ENCODE results near the gene GPR32. TPM values are rescaled to one million over a fixed set of nuclear protein-coding genes. Genes with fewer than 3 reads are reported as not detected.

The GPR32 gene
- total RNA-seq, 4 donors from 2014 or later = not detected

GRCh38 chr19:50795664-50796073, 25.4 kb downstream of the GPR32 start:
- TF ChIP-seq CTCF (IDR thresholded peaks at IDR 0.05) = no peak
- ATAC-seq (ENCODE audit: low FRiP score) (no peak), DNase-seq (ENCODE audit: low spot score) (no peak)

GRCh38 chr19:50796128-50796633, 25.9 kb downstream of the GPR32 start:
- DNase-seq (ENCODE audit: low spot score) = no peak
- TF ChIP-seq CTCF (IDR thresholded peaks at IDR 0.05) = no peak
- no peak for ATAC-seq (ENCODE audit: low FRiP score)

GRCh38 chr19:50796634-50797428, 26.6 kb downstream of the GPR32 start:
- ATAC-seq (ENCODE audit: low FRiP score) (no peak), DNase-seq (ENCODE audit: low spot score) (no peak)
- no peak for TF ChIP-seq CTCF (IDR thresholded peaks at IDR 0.05)

- ATAC-seq (ENCODE audit: low FRiP score) (no peak), DNase-seq (ENCODE audit: low spot score) (no peak)
- no peak for TF ChIP-seq CTCF (IDR thresholded peaks at IDR 0.05)
These were observed 27.1 kb downstream of the GPR32 start for GRCh38 chr19:50797429-50797780.

GRCh38 chr19:50797781-50798658, 27.8 kb downstream of the GPR32 start:
- DNase-seq (ENCODE audit: low spot score) (no peak), ATAC-seq (ENCODE audit: low FRiP score) (no peak)
- TF ChIP-seq CTCF (IDR thresholded peaks at IDR 0.05) = no peak

- ATAC-seq (ENCODE audit: low FRiP score) = no peak
- DNase-seq (ENCODE audit: low spot score) = no peak
- no peak for TF ChIP-seq CTCF (IDR thresholded peaks at IDR 0.05)
These were observed 28.6 kb downstream of the GPR32 start for GRCh38 chr19:50798659-50799546.
